SK-N-SH (cell line): ENCODE results near the gene PAQR7. TPM values are rescaled to one million over a fixed set of nuclear protein-coding genes. Genes with fewer than 3 reads are reported as not detected.

Source experiments
- CTCF ChIA-PET: fragments of 300-600, 350-600 bp; formaldehyde crosslinking; extraction: SDS; loops from one replicate; lab custom pipeline; 2021; lab: Yijun Ruan, JAX
- POLR2A ChIA-PET: fragments of 350-600 bp; sonication (Branson Sonifier 250); formaldehyde crosslinking; extraction: SDS; loops from one replicate; lab custom pipeline; 2020; ENCODE audit warnings: antibody characterized with exemption, inconsistent platforms; lab: Yijun Ruan, JAX
- DNase-seq: peaks from one replicate; pipeline ENCODE4 v3.0.0; 2012
- H2AFZ ChIP-seq: fragments of 200-600 bp; sonication (generic); 2 replicates; pipeline ENCODE4 v1.8.1; 2016; ENCODE audit warnings: antibody characterized with exemption, mild to moderate bottlenecking, low read depth
- H3F3A ChIP-seq: fragments of 200-600 bp; sonication (generic); replicated peaks from 2 replicates; pipeline ENCODE3; 2016; ENCODE audit warnings: antibody characterized with exemption, mild to moderate bottlenecking; ENCODE audit not compliant: insufficient read depth
- H3K27ac ChIP-seq, 2 experiments: fragments of 200-500 bp in 1 of 2; fragments of 200-600 bp in 1 of 2; sonication (Bioruptor generic) in 1 of 2; sonication (generic), shearing (Covaris generic) in 1 of 2; 2 replicates each; pipeline versions ENCODE4 v1.5.1 to v1.6.1; 2014 to 2016; ENCODE audit warnings: low read depth in 2 of 2, inconsistent platforms in 1 of 2, low read length in 1 of 2, mild to moderate bottlenecking in 1 of 2, mixed read lengths in 1 of 2
- H3K27me3 ChIP-seq: fragments of 200-600 bp; sonication (generic), shearing (Covaris generic); 2 replicates; pipeline ENCODE4 v1.6.1; 2016; ENCODE audit warnings: mixed run types; ENCODE audit not compliant: insufficient read depth
- H3K36me3 ChIP-seq, 2 experiments: fragments of 200-500 bp in 1 of 2; fragments of 200-600 bp in 1 of 2; sonication (Bioruptor generic) in 1 of 2; sonication (generic) in 1 of 2; replicated peaks in 1 of 2; 2 replicates each; pipeline versions ENCODE3 to v1.5.1; 2014 to 2016; ENCODE audit warnings: low read length in 1 of 2, mild to moderate bottlenecking in 1 of 2; ENCODE audit not compliant: insufficient read depth in 2 of 2, control insufficient read depth in 1 of 2
- H3K4me1 ChIP-seq, 2 experiments: fragments of 200-500 bp in 1 of 2; fragments of 200-600 bp in 1 of 2; sonication (Bioruptor generic) in 1 of 2; sonication (generic), shearing (Covaris generic) in 1 of 2; 2 replicates each; pipeline versions ENCODE4 v1.5.1 to v1.6.1; 2014 to 2016; ENCODE audit warnings: low read depth in 1 of 2, low read length in 1 of 2, mixed run types in 1 of 2; ENCODE audit not compliant: insufficient read depth in 2 of 2, control insufficient read depth in 1 of 2
- H3K4me2 ChIP-seq: fragments of 200-600 bp; sonication (generic), shearing (Covaris generic); 2 replicates; pipeline ENCODE4 v1.6.1; 2017; ENCODE audit warnings: mixed run types
- H3K4me3 ChIP-seq, 2 experiments: fragments of 200-500 bp in 1 of 2; fragments of 200-600 bp in 1 of 2; sonication (Bioruptor generic) in 1 of 2; sonication (generic), shearing (Covaris generic) in 1 of 2; 2 replicates each; pipeline versions ENCODE4 v1.5.1 to v1.8.1; 2014 to 2016; ENCODE audit warnings: low read depth in 2 of 2, inconsistent platforms in 1 of 2, low read length in 1 of 2, mild to moderate bottlenecking in 1 of 2, mixed read lengths in 1 of 2, moderate library complexity in 1 of 2
- H3K79me2 ChIP-seq: fragments of 200-600 bp; sonication (generic); 2 replicates; pipeline ENCODE4 v1.8.1; 2017; ENCODE audit warnings: mild to moderate bottlenecking; ENCODE audit not compliant: insufficient read depth
- H3K9ac ChIP-seq: fragments of 200-600 bp; sonication (generic); 2 replicates; pipeline ENCODE4 v1.6.1; 2017; ENCODE audit warnings: mixed run types
- H3K9me2 ChIP-seq: fragments of 200-600 bp; sonication (generic); 2 replicates; pipeline ENCODE4 v1.6.1; 2017; ENCODE audit warnings: mixed run types
- H3K9me3 ChIP-seq: fragments of 200-600 bp; sonication (generic); 2 replicates; pipeline ENCODE4 v1.6.1; 2017; ENCODE audit warnings: mixed run types, mild to moderate bottlenecking, moderate library complexity
- H4K20me1 ChIP-seq: fragments of 200-600 bp; sonication (generic); 2 replicates; pipeline ENCODE4 v1.6.1; 2017; ENCODE audit warnings: mild to moderate bottlenecking, mixed run types; ENCODE audit not compliant: insufficient read depth
- EP300 ChIP-seq, 2 experiments: IDR thresholded peaks; 2 replicates each; pipeline versions ENCODE4 v1.4.0 to v1.6.1; 2012; ENCODE audit warnings: borderline replicate concordance in 1 of 2, low read depth in 1 of 2, low read length in 1 of 2
- FOSL2 ChIP-seq: IDR thresholded peaks from 2 replicates; pipeline ENCODE4 v1.4.0; 2012; ENCODE audit warnings: low read depth, mild to moderate bottlenecking, moderate library complexity, borderline replicate concordance
- FOXJ3 ChIP-seq: sonication (generic); formaldehyde crosslinking; IDR thresholded peaks from 2 replicates; pipeline ENCODE4 v1.5.1; 2020; ENCODE audit warnings: mild to moderate bottlenecking, missing genetic modification reagents
- GABPA ChIP-seq: IDR thresholded peaks from 2 replicates; pipeline ENCODE4 v1.4.0; 2012; ENCODE audit warnings: low read depth, mild to moderate bottlenecking
- MAX ChIP-seq: IDR thresholded peaks from 2 replicates; pipeline ENCODE4 v1.4.0; 2012; ENCODE audit warnings: low read depth
- NFIC ChIP-seq: IDR thresholded peaks from 2 replicates; pipeline ENCODE4 v1.4.0; 2012; ENCODE audit warnings: borderline replicate concordance
- POLR2AphosphoS5 ChIP-seq: IDR thresholded peaks from 2 replicates; pipeline ENCODE4 v1.6.1; 2012; ENCODE audit warnings: low read depth, low read length
- RCOR1 ChIP-seq: fragments of 150-350 bp; IDR thresholded peaks from 2 replicates; pipeline ENCODE4 v1.6.1; 2017; ENCODE audit warnings: antibody characterized with exemption, low read length
- REST ChIP-seq: IDR thresholded peaks from 2 replicates; pipeline ENCODE4 v1.6.1; 2012; ENCODE audit warnings: mild to moderate bottlenecking, low read depth, low read length, moderate library complexity
- RXRA ChIP-seq: IDR thresholded peaks from 2 replicates; pipeline ENCODE4 v1.4.0; 2012; ENCODE audit warnings: low read depth, mild to moderate bottlenecking, borderline replicate concordance
- SIN3A ChIP-seq: IDR thresholded peaks from 2 replicates; pipeline ENCODE4 v1.6.1; 2012; ENCODE audit warnings: low read depth, mild to moderate bottlenecking, low read length, moderate library complexity, borderline replicate concordance
- SMC3 ChIP-seq: IDR thresholded peaks from 2 replicates; pipeline ENCODE4 v1.6.1; 2012; ENCODE audit warnings: low read depth, low read length, improper control_type of control experiment
- TAF1 ChIP-seq: IDR thresholded peaks from 2 replicates; pipeline ENCODE4 v1.6.1; 2012; ENCODE audit warnings: low read depth, mild to moderate bottlenecking, low read length, moderate library complexity, borderline replicate concordance
- TEAD4 ChIP-seq: IDR thresholded peaks from 2 replicates; pipeline ENCODE4 v1.4.0; 2012; ENCODE audit warnings: mild to moderate bottlenecking, borderline replicate concordance; ENCODE audit not compliant: insufficient read depth
- USF1 ChIP-seq: IDR thresholded peaks from 2 replicates; pipeline ENCODE4 v1.4.0; 2012; ENCODE audit warnings: low read depth, borderline replicate concordance
- YY1 ChIP-seq: IDR thresholded peaks from 2 replicates; pipeline ENCODE4 v1.4.0; 2012; ENCODE audit warnings: low read depth, mild to moderate bottlenecking
- WGBS: methylation state at CpG from one replicate; pipeline ENCODE4 v1.1.6; 2017; ENCODE audit warnings: low lambda C conversion rate; 5-methylcytosine and 5-hydroxymethylcytosine counted together
- polyA plus RNA-seq, 3 experiments: library from polyadenylated mRNA; depleted of rRNA; stranded (reverse); fragments of >200 nt; gene quantifications; 2 replicates each; pipeline ENCODE4 v1.2.3, GENCODE V29; 2012

The PAQR7 gene
- polyA plus RNA-seq, 1 of the 3 experiments (the other 2 are of a cell fraction) = 5.6 TPM

GRCh38 chr1:25893116-25893515, 17.6 kb upstream of the PAQR7 start:
- H3K27ac ChIP-seq = peak overlapping the region; percentile 62 to 89; a peak in 3 of 4 replicates
- WGBS = 71% methylated on average over 3 of the region's 4 CpGs
- peaks cover 38% of the 10 kb centered on the region; the same call in 1 of the 2 replicates for H3K79me2 ChIP-seq
- no peak overlapping the region for H2AFZ ChIP-seq
- no peak for TF ChIP-seq TAF1
- no peak for TF ChIP-seq REST
- TF ChIP-seq EP300 (IDR thresholded peaks at IDR 0.05; ENCODE audit: borderline replicate concordance in 1 of 2, low read depth in 1 of 2, low read length in 1 of 2) = no peak
- TF ChIP-seq SMC3 = no peak
- no peak for TF ChIP-seq YY1
- TF ChIP-seq FOSL2 = no peak
- no peak for TF ChIP-seq MAX
- no peak for TF ChIP-seq RXRA
- no peak for TF ChIP-seq RCOR1
- TF ChIP-seq, all 33 proteins: peak for 0
- Histone ChIP-seq H3F3A (peaks cover 46% of the 10 kb centered on the region), H3K9ac (peak overlapping the region; percentile 66; the same call in 1 of the 2 replicates), H3K27me3 (no peaks in the 10 kb centered on the region), H3K9me3 (no peaks in the 10 kb centered on the region), H4K20me1 (no peaks in the 10 kb centered on the region), H3K9me2 (no peaks in the 10 kb centered on the region), H3K4me2 (no peak overlapping the region), H3K36me3 (peaks cover 7 to 28% of the 10 kb centered on the region in 2 experiments), H3K4me3 (no peak overlapping the region), H3K4me1 (peaks cover 12 to 33% of the 10 kb centered on the region in 2 experiments; a peak in 3 of 4 replicates)
- CTCF ChIA-PET = interaction anchor here (0.9 to 2.9 kb wide), 5 partner anchors 10 to 106 kb away, joined by 3 to 18 read pairs (median 4); partner anchors contain the start of gene PAFAH2
- POLR2A ChIA-PET = interaction anchor here (2.7 kb wide), 1 partner anchor 10 kb away, joined by 6 read pairs; no protein-coding TSS in a partner anchor
- no peak for DNase-seq

- H3K27ac ChIP-seq = peak overlapping the region in 1 of 2 experiments; percentile 89; a peak in 2 of 4 replicates
- DNase-seq = no peak
- 0 out of 2 replicates have a peak overlapping the region, but pooled peaks have one; percentile 78 for H3K4me2 ChIP-seq
- H2AFZ ChIP-seq = no peak overlapping the region
- H3K79me2 ChIP-seq = peaks cover 32% of the 10 kb centered on the region; the same call in 1 of the 2 replicates
- H3K9ac ChIP-seq = no peak overlapping the region
- H3K9me2 ChIP-seq = no peaks in the 10 kb centered on the region
- H3K4me3 ChIP-seq = no peak overlapping the region
- POLR2A ChIA-PET = interaction anchor here (1.0 to 2.7 kb wide), 2 partner anchors 11 to 106 kb away, joined by 3 to 6 read pairs; no protein-coding TSS in a partner anchor
- WGBS = 87% methylated on average over 4 of the region's 5 CpGs
- CTCF ChIA-PET = interaction anchor here (0.9 to 2.9 kb wide), 5 partner anchors 10 to 144 kb away, joined by 3 to 18 read pairs (median 3); partner anchors contain the start of gene PAFAH2
- peaks cover 35% of the 10 kb centered on the region for H3F3A ChIP-seq
- peaks cover 0 to 28% of the 10 kb centered on the region in 2 experiments for H3K36me3 ChIP-seq
- no peaks in the 10 kb centered on the region for H3K9me3 ChIP-seq
- H3K4me1 ChIP-seq = peaks cover 11 to 31% of the 10 kb centered on the region in 2 experiments; a peak in 3 of 4 replicates
- no peaks in the 10 kb centered on the region for H4K20me1 ChIP-seq
- no peaks in the 10 kb centered on the region for H3K27me3 ChIP-seq
- TF ChIP-seq FOXJ3 (CRISPR knock-in tag) (no peak), RCOR1 (no peak), SMC3 (no peak), SIN3A (no peak), POLR2AphosphoS5 (no peak), USF1 (no peak), REST (no peak), TEAD4 (no peak), FOSL2 (no peak), NFIC (no peak), GABPA (no peak), MAX (no peak)
Observed at GRCh38 chr1:25891606-25892005, 16.1 kb upstream of the PAQR7 start.
